Mucosa of descending colon (tissue), 3 donors: ENCODE measurements around the gene RCC1. TPM values are rescaled to one million over a fixed set of nuclear protein-coding genes. Genes with fewer than 3 reads are reported as not detected.

ENCODE experiments used
- total RNA-seq, 3 donors: library from RNA; stranded (reverse); fragmentation: NEBNext Ultra II Directional in 2 of 3; extraction: Animal tissue kit (Norgen Biotek cat#: 25700) in 2 of 3; gene quantifications; one replicate each; pipeline versions ENCODE4 v1.2.1 to v1.2.4, GENCODE V29; 2021 to 2023
- donor health status: DM: no; HTN: no; CAD: no; lungs with moderate emphysema.
- donor health status: DM: no; HTN: no; CAD: no.
- donor health status: DM: no; HTN: yes; CAD: no.

Gene RCC1
- total RNA-seq, 3 donors from 2014 or later = 23.0 to 34.3 (median 25.3) TPM

Other genes starting within 250 kb of the RCC1 start
- gene SESN2, start 246.5 kb upstream of the RCC1 start, total RNA-seq = 10 to 100 TPM; 20.4 to 32.3 (median 27.6) TPM
- gene MED18, start 177.0 kb upstream of the RCC1 start, total RNA-seq = 10 to 100 TPM; 20.8 to 33.0 (median 23.7) TPM
- 10 to 100 TPM; 47.6 to 62.3 (median 54.8) TPM for gene PHACTR4, start 136.3 kb upstream of the RCC1 start, total RNA-seq
- 10 to 100 TPM; 13.1 to 20.9 (median 16.0) TPM for gene TRNAU1AP, start 47.0 kb downstream of the RCC1 start, total RNA-seq
- gene RAB42, start 86.2 kb downstream of the RCC1 start, total RNA-seq = 1 to 10 TPM; 3.5 to 5.9 (median 3.8) TPM
- gene TAF12, start 137.0 kb downstream of the RCC1 start, total RNA-seq = 10 to 100 TPM; 12.2 to 23.2 (median 15.5) TPM
- not detected for gene RNU11, start 142.6 kb downstream of the RCC1 start, total RNA-seq
- gene GMEB1, start 162.7 kb downstream of the RCC1 start, total RNA-seq = 10 to 100 TPM; 12.5 to 13.9 (median 13.0) TPM
- gene YTHDF2, start 230.9 kb downstream of the RCC1 start, total RNA-seq = 10 to 100 TPM; 55.7 to 59.0 (median 55.8) TPM